GM18951 (cell line): ENCODE results near the gene CBFB.
"Not testable (repeated sequence)": the region's sequence is repeated elsewhere in the genome, so short reads cannot be mapped to it uniquely, and the experiment has no call there.

Experiments
- POLR2A ChIP-seq: IDR thresholded peaks from 4 replicates; pipeline ENCODE4 v1.6.1; 2011; ENCODE audit warnings: mild to moderate bottlenecking; ENCODE audit not compliant: insufficient read length, insufficient read depth; ENCODE audit errors: extremely low read depth
- in situ Hi-C: fragments of 300-500 bp; cut with MboI; formaldehyde crosslinking; loops from one replicate; pipeline ENCODE4 v1.12.0; 2022; ENCODE audit warnings: low sequenced_read_pairs, mixed read lengths, inconsistent platforms; ENCODE audit not compliant: unreplicated experiment

Gene CBFB

GRCh38 chr16:67028696-67029253, at the start of gene CBFB:
Gene CBFB (plus strand): TSS chr16:67029149. CDS start chr16:67029408, 259 bp downstream.
- in situ Hi-C loops = no loop called here
- peak; percentile 99 for TF ChIP-seq POLR2A

- no peak for TF ChIP-seq POLR2A
- in situ Hi-C loops = no loop called here
These were observed 45.9 kb upstream of the CBFB start for GRCh38 chr16:66983033-66983432.

- in situ Hi-C loops = no loop called here
- no peak for TF ChIP-seq POLR2A
These were observed 44.0 kb upstream of the CBFB start for GRCh38 chr16:66984892-66985311.

GRCh38 chr16:66986559-66986958, 42.4 kb upstream of the CBFB start:
- TF ChIP-seq POLR2A = no peak
- in situ Hi-C loops = no loop called here

GRCh38 chr16:66988197-66988788, 40.7 kb upstream of the CBFB start, which contains the start of gene CES4A:
Gene CES4A (plus strand): TSS chr16:66988589. CDS start chr16:66988773, 184 bp downstream.
- in situ Hi-C loops = no loop called here
- no peak for TF ChIP-seq POLR2A

- no peak for TF ChIP-seq POLR2A
- in situ Hi-C loops = no loop called here
These were observed 37.3 kb upstream of the CBFB start for GRCh38 chr16:66991545-66992077.

- in situ Hi-C loops = not testable (repeated sequence)
These were observed 35.4 kb upstream of the CBFB start for GRCh38 chr16:66993558-66993957.

GRCh38 chr16:66996324-66996982, 32.5 kb upstream of the CBFB start:
- in situ Hi-C loops = no loop called here
- no peak for TF ChIP-seq POLR2A

GRCh38 chr16:66996983-66997358, 32.0 kb upstream of the CBFB start:
- TF ChIP-seq POLR2A = no peak
- in situ Hi-C loops = no loop called here

GRCh38 chr16:67000384-67001351, 28.3 kb upstream of the CBFB start:
- in situ Hi-C loops = no loop called here
- TF ChIP-seq POLR2A = no peak

- TF ChIP-seq POLR2A = no peak
- in situ Hi-C loops = no loop called here
These were observed 27.2 kb upstream of the CBFB start for GRCh38 chr16:67001726-67002125.

GRCh38 chr16:67006930-67007658, 21.9 kb upstream of the CBFB start:
- in situ Hi-C loops = no loop called here
- TF ChIP-seq POLR2A = no peak
